ENCODE data around the gene ATP2C1.

The ATP2C1 gene

DNA sequence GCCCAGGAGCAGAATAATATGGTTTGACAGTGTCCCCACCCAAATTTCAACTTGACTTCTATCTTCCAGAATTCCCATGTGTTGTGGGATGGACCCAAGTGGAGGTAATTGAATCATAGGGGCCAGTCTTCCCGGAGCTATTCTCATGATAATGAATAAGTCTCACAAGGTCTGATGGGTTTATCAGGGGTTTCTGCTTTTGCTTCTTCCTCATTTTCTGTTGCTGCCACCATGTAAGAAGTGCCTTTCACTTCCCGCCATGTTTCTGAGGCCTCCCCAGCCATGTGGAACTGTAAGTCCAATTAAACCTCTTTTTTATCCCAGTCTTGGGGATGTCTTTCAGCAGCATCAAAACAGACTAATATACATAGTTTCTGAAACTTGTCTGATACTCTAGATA, 28.4 kb upstream of the ATP2C1 start:
- no peak for DNase-seq (ENCODE audit: low spot score)
- no CpG with 5 or more reads among the region's 2 CpGs for WGBS, 2 donors (ENCODE audit: extremely low coverage in 2 of 2, insufficient read length in 2 of 2, insufficient replicate concordance in 1 of 2)
- Histone ChIP-seq H3K9ac (ENCODE audit: low read depth, low read length, poor library complexity) (no peak overlapping the region), H3K4ac (ENCODE audit: low read length) (no peak overlapping the region), H4K8ac (ENCODE audit: low read depth, low read length) (no peak overlapping the region), H2AFZ (ENCODE audit: low read length) (no peak overlapping the region), H3K36me3 (replicated peaks in 1 of 2; ENCODE audit: control insufficient read depth in 2 of 2, insufficient read depth in 2 of 2, low read length in 2 of 2) (no peaks in the 10 kb centered on the region), H3K4me3 (ENCODE audit: low read length in 2 of 2) (no peak overlapping the region), H3K9me3 (replicated peaks in 1 of 2; ENCODE audit: control insufficient read depth in 2 of 2, insufficient read depth in 1 of 2, low read depth in 1 of 2, low read length in 2 of 2) (no peaks in the 10 kb centered on the region), H2BK12ac (ENCODE audit: low read length) (no peak overlapping the region), H2BK120ac (ENCODE audit: low read depth, low read length) (no peak overlapping the region), H3K4me2 (ENCODE audit: insufficient read depth, low read length, poor library complexity, severe bottlenecking) (no peak overlapping the region), H3K27me3 (ENCODE audit: control insufficient read depth in 3 of 3, insufficient read depth in 3 of 3, low read depth in 1 of 3, low read length in 3 of 3) (no peaks in the 10 kb centered on the region), H3K18ac (ENCODE audit: low read length) (no peak overlapping the region), H3K4me1 (ENCODE audit: control insufficient read depth in 2 of 2, insufficient read depth in 1 of 2, low read depth in 1 of 2, low read length in 2 of 2) (no peaks in the 10 kb centered on the region), H3K23ac (ENCODE audit: low read depth, low read length, poor library complexity) (no peak overlapping the region), H3K14ac (ENCODE audit: low read length) (no peak overlapping the region), H2BK5ac (ENCODE audit: low read length) (no peak overlapping the region), H3K79me1 (ENCODE audit: low read depth, low read length) (no peaks in the 10 kb centered on the region), H2AK5ac (ENCODE audit: low read depth, low read length) (no peak overlapping the region), H3K27ac (replicated peaks; ENCODE audit: low read length) (no peak overlapping the region), H2BK15ac (ENCODE audit: low read length) (no peak overlapping the region), H4K91ac (ENCODE audit: low read depth, low read length, poor library complexity) (no peak overlapping the region)

DNA sequence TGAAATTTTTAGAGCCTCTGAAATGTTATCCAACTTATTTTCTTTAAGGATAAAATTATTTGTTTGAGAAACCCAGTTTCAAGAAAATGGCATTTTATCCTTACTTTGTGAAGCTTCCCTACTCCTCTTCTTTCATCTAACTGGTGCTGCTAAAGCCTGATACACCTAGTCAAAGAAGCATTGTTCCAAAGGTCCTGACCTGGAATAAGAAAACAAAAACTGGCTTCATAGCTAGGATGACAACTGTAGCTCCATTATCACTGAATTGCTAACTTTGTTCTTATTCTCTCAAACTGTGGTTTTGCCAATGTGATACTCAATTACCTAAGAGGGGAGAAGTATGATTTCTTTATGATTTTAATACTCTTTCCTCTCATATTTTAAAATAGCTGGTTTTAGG, 27.6 kb upstream of the ATP2C1 start:
- Histone ChIP-seq H3K27ac (replicated peaks; ENCODE audit: low read length) (no peak overlapping the region), H4K91ac (ENCODE audit: low read depth, low read length, poor library complexity) (no peak overlapping the region), H3K4me1 (ENCODE audit: control insufficient read depth in 2 of 2, insufficient read depth in 1 of 2, low read depth in 1 of 2, low read length in 2 of 2) (no peaks in the 10 kb centered on the region), H3K4me3 (ENCODE audit: low read length in 2 of 2) (no peak overlapping the region), H3K4ac (ENCODE audit: low read length) (no peak overlapping the region), H3K4me2 (ENCODE audit: insufficient read depth, low read length, poor library complexity, severe bottlenecking) (no peak overlapping the region), H3K18ac (ENCODE audit: low read length) (no peak overlapping the region), H3K9me3 (replicated peaks in 1 of 2; ENCODE audit: control insufficient read depth in 2 of 2, insufficient read depth in 1 of 2, low read depth in 1 of 2, low read length in 2 of 2) (no peaks in the 10 kb centered on the region), H3K27me3 (ENCODE audit: control insufficient read depth in 3 of 3, insufficient read depth in 3 of 3, low read depth in 1 of 3, low read length in 3 of 3) (no peaks in the 10 kb centered on the region), H4K8ac (ENCODE audit: low read depth, low read length) (no peak overlapping the region), H3K14ac (ENCODE audit: low read length) (no peak overlapping the region), H2AFZ (ENCODE audit: low read length) (no peak overlapping the region), H3K23ac (ENCODE audit: low read depth, low read length, poor library complexity) (no peak overlapping the region), H3K9ac (ENCODE audit: low read depth, low read length, poor library complexity) (no peak overlapping the region), H2BK120ac (ENCODE audit: low read depth, low read length) (no peak overlapping the region), H2BK12ac (ENCODE audit: low read length) (no peak overlapping the region), H2AK5ac (ENCODE audit: low read depth, low read length) (no peak overlapping the region), H2BK5ac (ENCODE audit: low read length) (no peak overlapping the region), H2BK15ac (ENCODE audit: low read length) (no peak overlapping the region), H3K36me3 (replicated peaks in 1 of 2; ENCODE audit: control insufficient read depth in 2 of 2, insufficient read depth in 2 of 2, low read length in 2 of 2) (no peaks in the 10 kb centered on the region), H3K79me1 (ENCODE audit: low read depth, low read length) (no peaks in the 10 kb centered on the region)
- DNase-seq (ENCODE audit: low spot score): no peak

DNA sequence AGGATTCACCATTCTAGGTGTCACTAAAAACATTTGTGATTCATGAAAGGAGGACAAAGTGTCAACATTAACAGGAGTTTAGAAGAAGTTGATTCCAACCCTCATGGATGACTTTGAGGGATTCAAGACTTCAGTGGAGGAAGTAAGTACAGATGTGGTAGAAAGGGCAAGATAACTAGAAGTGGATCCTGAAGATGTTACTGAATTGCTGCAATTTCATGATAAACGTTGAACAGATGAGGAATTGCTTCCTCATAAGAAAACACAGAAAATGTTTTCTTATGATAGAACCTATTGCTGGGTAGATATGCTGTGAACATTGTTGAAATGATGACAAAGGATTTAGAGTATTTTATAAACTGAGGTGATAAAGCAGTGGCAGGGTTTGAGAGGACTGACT, 23.5 kb upstream of the ATP2C1 start:
- Histone ChIP-seq H4K91ac (ENCODE audit: low read depth, low read length, poor library complexity) (no peak overlapping the region), H2AFZ (ENCODE audit: low read length) (no peak overlapping the region), H3K27me3 (ENCODE audit: control insufficient read depth in 3 of 3, insufficient read depth in 3 of 3, low read depth in 1 of 3, low read length in 3 of 3) (no peaks in the 10 kb centered on the region), H2BK5ac (ENCODE audit: low read length) (no peak overlapping the region), H3K23ac (ENCODE audit: low read depth, low read length, poor library complexity) (no peak overlapping the region), H4K8ac (ENCODE audit: low read depth, low read length) (no peak overlapping the region), H3K4me2 (ENCODE audit: insufficient read depth, low read length, poor library complexity, severe bottlenecking) (no peak overlapping the region), H3K4ac (ENCODE audit: low read length) (no peak overlapping the region), H3K9ac (ENCODE audit: low read depth, low read length, poor library complexity) (no peak overlapping the region), H3K14ac (ENCODE audit: low read length) (no peak overlapping the region), H2BK120ac (ENCODE audit: low read depth, low read length) (no peak overlapping the region), H2AK5ac (ENCODE audit: low read depth, low read length) (no peak overlapping the region), H3K4me3 (ENCODE audit: low read length in 2 of 2) (no peak overlapping the region), H2BK15ac (ENCODE audit: low read length) (no peak overlapping the region), H3K18ac (ENCODE audit: low read length) (no peak overlapping the region), H2BK12ac (ENCODE audit: low read length) (no peak overlapping the region), H3K9me3 (replicated peaks in 1 of 2; ENCODE audit: control insufficient read depth in 2 of 2, insufficient read depth in 1 of 2, low read depth in 1 of 2, low read length in 2 of 2) (no peaks in the 10 kb centered on the region), H3K27ac (replicated peaks; ENCODE audit: low read length) (no peak overlapping the region), H3K4me1 (ENCODE audit: control insufficient read depth in 2 of 2, insufficient read depth in 1 of 2, low read depth in 1 of 2, low read length in 2 of 2) (no peaks in the 10 kb centered on the region), H3K36me3 (replicated peaks in 1 of 2; ENCODE audit: control insufficient read depth in 2 of 2, insufficient read depth in 2 of 2, low read length in 2 of 2) (no peaks in the 10 kb centered on the region), H3K79me1 (ENCODE audit: low read depth, low read length) (no peaks in the 10 kb centered on the region)
- no CpG with 5 or more reads among the region's 1 CpG for WGBS, 2 donors (ENCODE audit: extremely low coverage in 2 of 2, insufficient read length in 2 of 2, insufficient replicate concordance in 1 of 2)
- DNase-seq (ENCODE audit: low spot score): no peak

DNA sequence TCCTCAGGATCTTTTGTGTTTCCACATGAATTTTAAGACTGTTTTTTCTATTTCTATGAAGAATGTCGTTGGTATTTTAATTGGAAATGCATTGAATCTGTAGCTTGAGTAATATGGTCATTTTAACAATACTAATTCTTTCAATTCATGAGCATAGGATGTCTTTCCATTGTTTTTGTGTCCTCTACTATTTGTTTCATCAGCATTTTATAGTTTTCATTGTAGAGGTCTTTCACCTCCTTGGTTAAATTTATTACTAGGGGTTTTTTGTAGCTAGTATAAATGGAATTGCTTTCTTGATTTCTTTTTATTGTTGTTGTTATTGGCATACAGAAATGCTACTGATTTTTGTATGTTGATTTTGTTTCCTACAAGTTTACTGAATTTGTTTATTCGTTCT, 17.3 kb upstream of the ATP2C1 start:
- no peak overlapping the region for H3K27ac ChIP-seq (replicated peaks; ENCODE audit: low read length)
- no peaks in the 10 kb centered on the region for H3K4me1 ChIP-seq (ENCODE audit: control insufficient read depth in 2 of 2, insufficient read depth in 1 of 2, low read depth in 1 of 2, low read length in 2 of 2)
- H3K27me3 ChIP-seq (ENCODE audit: control insufficient read depth in 3 of 3, insufficient read depth in 3 of 3, low read depth in 1 of 3, low read length in 3 of 3): no peaks in the 10 kb centered on the region
- H3K4me2 ChIP-seq (ENCODE audit: insufficient read depth, low read length, poor library complexity, severe bottlenecking): no peak overlapping the region
- no peak overlapping the region for H2BK12ac ChIP-seq (ENCODE audit: low read length)
- no peaks in the 10 kb centered on the region for H3K79me1 ChIP-seq (ENCODE audit: low read depth, low read length)
- no peak overlapping the region for H3K23ac ChIP-seq (ENCODE audit: low read depth, low read length, poor library complexity)
- H3K18ac ChIP-seq (ENCODE audit: low read length): no peak overlapping the region
- no peak overlapping the region for H3K4me3 ChIP-seq (ENCODE audit: low read length in 2 of 2)
- no peak for DNase-seq (ENCODE audit: low spot score)
- no peak overlapping the region for H3K9ac ChIP-seq (ENCODE audit: low read depth, low read length, poor library complexity)
- H2AK5ac ChIP-seq (ENCODE audit: low read depth, low read length): no peak overlapping the region
- H3K4ac ChIP-seq (ENCODE audit: low read length): no peak overlapping the region
- H3K14ac ChIP-seq (ENCODE audit: low read length): no peak overlapping the region
- no peak overlapping the region for H2BK15ac ChIP-seq (ENCODE audit: low read length)
- no peak overlapping the region for H2BK5ac ChIP-seq (ENCODE audit: low read length)
- H4K8ac ChIP-seq (ENCODE audit: low read depth, low read length): no peak overlapping the region
- H2BK120ac ChIP-seq (ENCODE audit: low read depth, low read length): no peak overlapping the region
- no CpG with 5 or more reads among the region's 2 CpGs for WGBS, 2 donors (ENCODE audit: extremely low coverage in 2 of 2, insufficient read length in 2 of 2, insufficient replicate concordance in 1 of 2)
- no peak overlapping the region for H4K91ac ChIP-seq (ENCODE audit: low read depth, low read length, poor library complexity)
- no peak overlapping the region for H2AFZ ChIP-seq (ENCODE audit: low read length)
- no peaks in the 10 kb centered on the region for H3K36me3 ChIP-seq (replicated peaks in 1 of 2; ENCODE audit: control insufficient read depth in 2 of 2, insufficient read depth in 2 of 2, low read length in 2 of 2)
- H3K9me3 ChIP-seq (replicated peaks in 1 of 2; ENCODE audit: control insufficient read depth in 2 of 2, insufficient read depth in 1 of 2, low read depth in 1 of 2, low read length in 2 of 2): peaks cover 0 to 3% of the 10 kb centered on the region in 2 donors

Measured in neuronal stem cell (in vitro differentiated cells).